GM12865 (cell line): ENCODE measurements around the gene POLR3GL.

Experiments
- DNase-seq: peaks from one replicate; pipeline ENCODE4 v3.0.0; 2010; ENCODE audit warnings: low read depth
- H3K4me3 ChIP-seq: 2 replicates; pipeline ENCODE4 v1.5.1; 2011; ENCODE audit warnings: mild to moderate bottlenecking, low read depth, low read length, control low read depth
- CTCF ChIP-seq: IDR thresholded peaks from 2 replicates; pipeline ENCODE4 v1.5.1; 2011; ENCODE audit warnings: low read length, control low read depth, low read depth, inconsistent platforms; ENCODE audit not compliant: insufficient read depth; ENCODE audit errors: missing control alignments

POLR3GL gene

GRCh38 chr1:145992502-145992936 is 28.0 kb downstream of the POLR3GL start:
- DNase-seq: no peak
- no peak for TF ChIP-seq CTCF
- H3K4me3 ChIP-seq: no peak overlapping the region

GRCh38 chr1:145992958-145993617 is 28.6 kb downstream of the POLR3GL start:
- H3K4me3 ChIP-seq: no peak overlapping the region
- DNase-seq: no peak
- no peak for TF ChIP-seq CTCF

- DNase-seq: no peak
- TF ChIP-seq CTCF: no peak
- no peak overlapping the region for H3K4me3 ChIP-seq
These were observed 29.3 kb downstream of the POLR3GL start for GRCh38 chr1:145993618-145994390.

GRCh38 chr1:145994391-145995120 is 30.1 kb downstream of the POLR3GL start:
- no peak for TF ChIP-seq CTCF
- peak overlapping the region; percentile 64; the same call in 1 of the 2 replicates for H3K4me3 ChIP-seq
- no peak for DNase-seq

GRCh38 chr1:145995148-145995881 is 30.8 kb downstream of the POLR3GL start:
- no peak for DNase-seq
- H3K4me3 ChIP-seq: peak overlapping the region; percentile 64
- TF ChIP-seq CTCF: no peak

GRCh38 chr1:145995964-145996432 is 31.5 kb downstream of the POLR3GL start:
- no peak for TF ChIP-seq CTCF
- DNase-seq: no peak
- H3K4me3 ChIP-seq: peak overlapping the region; percentile 64
